ENCODE data around the gene PLXNA4.

- TF ChIP-seq CTCF (IDR thresholded peaks at IDR 0.05; ENCODE audit: low read depth, low read length, poor library complexity, severe bottlenecking) (no peak), EZH2phosphoT487 (IDR thresholded peaks at IDR 0.05; ENCODE audit: borderline replicate concordance, low read length) (no peak)
Measured at GRCh38 chr7:132321387-132321786, 254.9 kb downstream of the PLXNA4 start.

Data from DOHH2 (cell line).